Right ventricle myocardium inferior (tissue), 1 donor: Measurements from ENCODE around the gene FGGY. TPM values are rescaled to one million over a fixed set of nuclear protein-coding genes. Genes with fewer than 3 reads are reported as not detected.
"Not testable (repeated sequence)": the region's sequence is repeated elsewhere in the genome, so short reads cannot be mapped to it uniquely, and the experiment has no call there.

Source experiments
- ATAC-seq: fragments of 200-7000 bp; cut with Tn5 transposase; one replicate; pipeline ENCODE4 v1.9.1; 2020; ENCODE audit warnings: mild to moderate bottlenecking, moderate library complexity
- DNase-seq: peaks from one replicate; pipeline ENCODE4 v3.0.0; 2021; ENCODE audit errors: missing footprints
- intact Hi-C: fragments of 100-400 bp; cut with DNase I; formaldehyde crosslinking; loops from one replicate; pipeline ENCODE4 v1.11.0; 2022
- total RNA-seq: library from RNA; stranded (reverse); fragmentation: NEBNext Ultra II Directional; extraction: Animal tissue kit (Norgen Biotek cat#: 25700); gene quantifications from one replicate; pipeline ENCODE4 v1.2.1, GENCODE V29; 2021
- donor health status: DM: no; HTN: yes; CAD: no; lungs with severe emphysema.

FGGY gene
- total RNA-seq, 1 donor from 2014 or later: 28.5 TPM

DNA sequence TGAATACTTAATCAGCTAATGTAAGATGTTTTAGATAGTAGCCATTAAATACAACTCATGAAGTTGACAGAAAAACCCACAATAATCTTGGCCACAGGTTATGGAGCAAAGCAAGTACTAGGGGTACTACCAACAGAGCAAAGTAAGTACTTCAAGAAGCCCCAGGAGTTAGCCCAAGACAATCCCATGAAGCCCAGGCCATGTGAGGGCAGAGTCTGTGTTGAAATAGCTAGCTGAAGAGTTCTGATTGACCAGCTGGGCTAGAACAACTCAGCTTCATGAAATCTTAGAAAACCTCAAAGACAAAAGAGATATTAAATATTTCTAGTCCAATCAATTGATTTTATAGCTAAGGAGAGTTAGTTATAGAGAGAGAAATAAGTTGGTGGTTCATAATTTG is 304.9 kb downstream of the FGGY start:
- no peak for ATAC-seq
- intact Hi-C loops: no loop called here
- DNase-seq: no peak

DNA sequence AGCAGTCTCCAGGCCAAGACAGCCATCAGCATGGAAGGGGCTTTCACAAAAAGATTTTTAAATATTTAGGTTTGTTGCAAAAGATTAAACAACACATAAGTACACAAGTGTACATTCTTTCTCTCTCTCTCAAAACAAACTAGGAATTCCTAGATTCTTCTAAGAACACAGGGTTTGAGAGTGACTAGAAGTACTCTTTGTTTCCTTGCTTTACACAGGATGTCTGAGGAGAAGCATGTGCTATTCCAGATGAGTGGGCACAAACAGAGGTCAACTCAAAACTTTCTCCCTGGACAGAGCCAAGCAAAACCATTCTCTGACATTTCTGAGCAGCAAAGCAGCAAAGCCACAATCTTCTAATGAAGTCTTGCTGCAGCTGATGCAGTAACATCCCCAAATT is 307.3 kb downstream of the FGGY start:
- DNase-seq: no peak
- ATAC-seq: no peak
- intact Hi-C loops: no loop called here

DNA sequence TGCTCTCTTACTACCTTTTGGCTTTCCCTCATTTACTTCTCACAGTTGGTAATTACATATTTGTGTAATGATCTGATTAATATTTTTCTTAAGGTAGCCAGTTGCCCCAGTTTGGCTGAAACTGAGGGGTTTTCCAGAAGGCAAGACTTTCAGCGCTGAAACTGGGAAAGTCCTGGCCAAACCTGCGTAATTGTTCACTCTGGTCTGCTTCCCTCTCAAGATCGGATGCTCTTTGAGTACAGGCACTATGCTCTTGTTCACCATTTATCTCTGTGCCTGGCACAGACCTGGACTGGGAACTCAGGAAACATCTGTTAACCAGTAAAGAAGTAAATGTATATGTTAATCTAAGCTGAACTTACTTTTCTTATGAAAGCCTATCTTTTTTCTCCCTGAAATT is 308.3 kb downstream of the FGGY start:
- DNase-seq (no peak), ATAC-seq (no peak)
- intact Hi-C loops: no loop called here

DNA sequence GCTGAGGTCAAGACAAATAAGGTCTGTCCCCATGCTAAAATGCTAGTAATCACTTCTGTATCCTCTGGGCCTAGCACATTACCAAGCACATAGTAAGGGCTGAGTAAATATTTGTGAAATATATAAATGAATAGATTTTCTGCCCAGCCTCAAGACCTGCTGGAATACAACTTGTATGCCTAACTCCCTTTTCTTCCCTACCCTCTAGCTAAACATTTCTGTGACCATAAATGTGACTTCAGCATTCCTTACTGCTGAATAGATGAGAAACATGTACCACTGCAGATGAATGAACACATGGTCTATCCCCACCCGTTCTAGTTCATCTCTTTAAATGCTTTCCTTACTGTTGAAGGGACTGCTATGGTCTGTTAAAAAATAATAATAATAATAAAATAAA is 308.9 kb downstream of the FGGY start:
- ATAC-seq (no peak), DNase-seq (no peak)
- intact Hi-C loops: no loop called here

DNA sequence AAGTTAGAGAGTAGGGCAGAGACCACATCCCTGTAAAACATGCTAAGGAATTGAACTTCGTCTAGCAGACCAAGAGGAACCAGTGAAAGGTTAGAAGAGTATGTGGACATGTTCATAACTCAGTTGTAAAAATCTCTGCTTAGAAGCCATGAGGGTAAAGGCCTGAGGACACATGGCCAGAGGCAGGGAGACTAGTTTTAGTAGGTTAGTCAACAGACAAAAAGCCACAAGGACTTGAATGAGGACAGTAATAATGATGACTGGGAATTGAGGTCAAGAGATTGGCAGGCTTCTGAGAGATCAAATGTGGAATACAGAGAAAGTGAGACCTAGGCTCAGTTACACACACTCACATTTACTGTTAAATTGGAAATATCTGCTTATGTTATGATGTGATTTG is 312.4 kb downstream of the FGGY start:
- ATAC-seq: no peak
- intact Hi-C loops: no loop called here
- DNase-seq: no peak

DNA sequence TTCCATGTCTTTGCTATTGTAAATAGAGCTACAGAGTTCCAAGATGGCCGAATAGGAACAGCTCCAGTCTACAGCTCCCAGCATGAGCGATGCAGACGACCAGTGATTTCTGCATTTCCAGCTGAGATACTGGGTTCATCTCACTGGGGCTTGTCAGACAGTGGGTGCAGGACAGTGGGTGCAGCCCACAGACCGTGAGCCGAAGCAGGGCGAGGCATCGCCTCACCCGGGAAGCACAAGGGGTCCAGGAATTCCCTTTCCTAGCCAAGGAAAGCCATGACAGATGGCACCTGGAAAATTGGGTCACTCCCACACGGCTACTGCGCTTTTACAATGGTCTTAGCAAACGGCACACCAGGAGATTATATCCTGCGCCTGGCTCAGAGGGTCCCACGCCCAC is 313.6 kb downstream of the FGGY start:
- ATAC-seq, DNase-seq, intact Hi-C loops: not testable (repeated sequence)

DNA sequence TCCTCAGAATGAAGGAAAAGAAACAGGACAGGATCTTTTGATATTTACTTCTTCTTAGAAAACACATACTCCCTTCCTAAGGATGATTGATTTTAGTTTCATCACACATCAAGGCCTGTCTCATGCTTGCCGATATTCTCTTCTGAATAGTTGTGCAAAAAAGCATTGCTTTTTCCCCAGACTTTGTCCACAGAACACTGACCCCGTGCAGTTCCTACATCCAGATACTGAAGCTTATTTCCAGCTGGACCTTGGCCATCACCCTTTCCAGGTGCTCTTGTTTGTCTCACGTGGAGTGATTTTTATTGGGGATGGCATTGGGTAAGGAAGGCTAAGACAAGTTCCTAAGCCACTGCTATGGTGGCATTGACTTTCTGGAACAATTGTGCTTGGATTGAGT is 320.5 kb downstream of the FGGY start:
- intact Hi-C loops: no loop called here
- no peak for ATAC-seq
- DNase-seq: no peak

DNA sequence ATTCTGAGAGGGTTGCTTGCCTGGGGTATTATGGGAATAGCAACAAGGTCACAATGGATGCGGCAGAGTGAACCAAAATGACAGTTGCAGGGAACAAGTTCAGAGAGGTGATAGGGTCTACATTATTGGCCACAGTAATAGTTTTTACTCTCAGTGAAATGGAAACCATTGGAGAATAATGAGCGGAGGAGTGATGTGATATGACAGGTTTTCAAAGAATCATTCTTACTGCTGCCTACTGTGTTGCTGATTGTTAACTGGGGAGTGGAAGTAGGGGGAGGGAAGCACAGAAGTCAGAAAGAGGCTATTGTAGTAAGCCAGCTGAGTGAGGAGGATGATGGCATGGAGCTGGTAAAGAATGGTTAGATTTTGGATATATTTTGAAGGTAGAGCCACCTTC is 322.7 kb downstream of the FGGY start:
- ATAC-seq: no peak
- no peak for DNase-seq
- intact Hi-C loops: no loop called here

DNA sequence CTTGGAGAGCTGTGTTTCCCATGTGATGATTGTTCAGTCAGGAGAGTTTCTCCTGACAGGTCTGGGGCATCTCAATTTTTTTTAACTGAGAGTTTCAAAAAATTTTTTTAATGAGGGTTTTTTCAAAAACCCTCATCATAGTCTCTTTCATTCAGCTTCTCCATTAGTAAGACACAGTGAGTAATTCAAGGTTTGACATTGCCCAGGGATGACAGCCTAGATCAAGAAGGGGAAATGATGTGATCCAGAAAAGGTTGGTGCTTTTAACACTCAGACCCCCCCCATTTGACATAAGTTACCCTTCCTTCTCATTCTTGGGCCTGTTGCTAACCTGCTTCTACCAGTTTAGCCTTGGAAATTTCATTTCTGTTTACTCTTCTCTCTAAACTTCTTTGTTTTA is 328.5 kb downstream of the FGGY start:
- intact Hi-C loops: no loop called here
- DNase-seq (no peak), ATAC-seq (no peak)

DNA sequence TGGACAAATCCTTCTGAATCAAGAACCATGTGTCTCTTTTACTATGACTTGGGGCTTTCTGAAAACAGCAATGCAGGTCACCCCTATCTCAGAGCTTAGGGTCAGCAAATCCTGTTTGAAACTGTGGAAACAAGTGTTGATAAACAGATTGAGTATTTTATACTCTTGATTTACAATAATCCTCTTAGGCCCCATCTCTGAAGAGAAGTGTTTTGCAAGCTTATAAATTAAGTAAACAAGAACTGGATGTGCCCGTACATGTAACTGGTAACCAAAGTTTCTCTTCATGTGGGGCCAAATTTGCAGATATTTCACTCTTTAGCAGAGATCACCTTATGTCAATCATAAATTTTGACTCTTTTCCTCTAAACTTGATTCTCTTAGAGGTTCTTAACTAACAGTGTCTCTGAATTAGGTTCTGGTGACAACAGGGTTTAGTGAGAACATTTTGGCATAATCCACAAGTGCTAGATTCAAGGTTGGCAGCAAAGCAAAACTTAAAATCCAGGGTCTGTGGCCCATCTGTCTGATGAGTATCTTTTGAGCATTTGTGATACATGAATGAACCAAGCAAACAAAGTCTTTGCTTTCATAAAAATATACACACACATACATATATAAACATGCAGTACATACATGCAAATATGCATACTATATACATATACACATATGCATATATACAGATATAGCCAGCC is 334.8 kb downstream of the FGGY start:
- intact Hi-C loops: no loop called here
- ATAC-seq: no peak
- no peak for DNase-seq

DNA sequence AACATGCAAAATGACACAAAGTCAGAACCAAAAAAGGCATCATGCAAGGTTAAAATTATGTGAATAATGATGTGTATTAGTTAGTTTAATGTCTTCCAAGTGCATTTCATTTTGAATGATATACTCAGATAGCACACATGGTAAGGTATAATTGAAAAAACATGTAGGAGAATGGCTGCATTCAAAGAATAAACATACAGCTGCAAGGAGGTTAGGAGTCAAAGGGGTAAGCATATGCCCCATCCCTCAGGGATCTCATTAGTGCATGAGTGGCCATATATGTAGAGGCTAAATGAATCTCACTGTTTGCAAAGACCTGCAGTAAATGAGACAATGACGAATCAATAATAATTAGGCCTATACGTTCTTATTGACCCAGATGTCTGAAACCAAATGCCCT is 338.2 kb downstream of the FGGY start:
- intact Hi-C loops: no loop called here
- DNase-seq (no peak), ATAC-seq (no peak)

DNA sequence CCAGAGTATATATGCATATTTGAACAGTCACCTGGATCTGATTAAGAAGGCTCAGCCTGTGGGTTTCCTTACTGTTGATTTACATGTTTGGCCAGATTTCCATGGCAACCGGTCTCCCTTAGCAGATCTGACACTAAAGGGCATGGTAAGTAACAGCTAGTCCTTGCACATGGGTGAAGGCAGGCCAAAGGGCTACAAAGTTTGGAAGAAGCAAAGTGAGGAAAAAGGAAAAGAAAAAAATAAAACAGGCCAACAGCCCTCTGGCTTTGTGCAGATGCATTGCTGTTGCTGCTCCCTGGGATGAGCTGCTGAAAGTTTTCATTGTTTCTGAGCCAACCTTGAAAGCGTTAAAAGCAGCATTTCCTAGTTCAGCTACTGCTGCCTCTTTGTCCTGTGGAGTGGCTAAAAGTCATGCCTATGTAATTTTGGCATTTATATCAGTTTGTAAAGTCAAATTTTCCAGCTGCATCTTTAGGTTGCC is 341.4 kb downstream of the FGGY start:
- DNase-seq: no peak

DNA sequence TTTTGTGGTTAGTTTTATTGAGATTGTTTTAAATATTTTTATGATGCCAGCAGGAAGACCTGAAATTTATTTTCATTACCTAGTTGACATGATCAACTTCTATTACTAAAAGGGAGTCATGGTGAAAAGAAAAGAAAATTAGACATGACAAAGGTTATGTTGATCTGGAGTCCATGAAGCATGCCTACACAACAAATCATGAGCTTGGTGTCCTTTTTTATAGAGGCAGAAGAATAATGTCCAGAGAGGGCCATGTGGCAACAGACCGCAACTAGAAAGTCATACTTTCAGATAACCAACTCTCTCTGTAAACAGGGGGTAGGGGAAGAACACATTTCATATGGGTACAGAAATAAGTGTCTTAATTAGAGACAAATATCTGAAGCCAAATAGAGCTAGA is 342.4 kb downstream of the FGGY start:
- intact Hi-C loops: no loop called here
- DNase-seq: no peak
- no peak for ATAC-seq

More for the DNA sequence above, 341.4 kb downstream of the FGGY start:
- peak; percentile 75 for ATAC-seq
- intact Hi-C loops: no loop called here

DNA sequence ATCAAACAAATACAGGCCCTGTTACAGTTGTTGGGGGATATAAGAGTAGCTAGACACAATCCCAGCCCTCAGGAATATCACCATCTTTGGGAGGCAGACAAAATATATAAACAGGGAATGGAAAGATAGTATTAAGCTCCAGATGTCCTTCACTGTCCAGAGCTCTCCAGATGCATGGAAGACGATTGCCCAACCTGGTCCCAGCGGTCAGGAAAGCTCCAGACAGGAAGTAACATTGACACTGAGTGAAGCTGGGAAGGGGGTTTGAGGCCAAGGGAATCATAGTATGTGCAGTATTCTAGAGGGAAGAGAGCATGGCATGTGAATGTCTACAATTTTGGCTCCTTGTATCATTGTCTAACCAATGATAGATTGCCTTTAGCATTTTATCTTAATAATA is 344.0 kb downstream of the FGGY start:
- peak; percentile 67 for DNase-seq
- intact Hi-C loops: no loop called here
- peak; percentile 83 for ATAC-seq

DNA sequence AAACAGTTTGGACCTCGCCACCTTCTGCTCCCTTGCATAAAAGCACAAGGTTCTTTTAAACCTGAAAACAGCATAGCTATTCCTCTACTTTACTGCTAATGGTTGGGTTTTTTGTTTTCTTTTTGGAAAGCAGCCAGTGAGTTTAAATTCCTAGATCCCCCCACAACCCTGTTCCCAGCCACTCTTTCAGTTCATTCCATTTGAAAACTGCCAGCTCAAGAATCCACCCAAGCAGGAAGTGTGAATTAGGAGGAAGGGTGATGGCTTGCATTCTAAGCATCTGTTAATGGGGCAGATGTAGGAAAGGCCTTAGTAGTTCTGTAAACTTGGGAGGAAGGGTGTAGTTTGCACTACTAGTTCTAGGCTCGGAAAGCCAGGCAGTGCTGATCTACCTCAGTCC is 344.9 kb downstream of the FGGY start:
- ATAC-seq (no peak), DNase-seq (no peak)
- intact Hi-C loops: no loop called here

DNA sequence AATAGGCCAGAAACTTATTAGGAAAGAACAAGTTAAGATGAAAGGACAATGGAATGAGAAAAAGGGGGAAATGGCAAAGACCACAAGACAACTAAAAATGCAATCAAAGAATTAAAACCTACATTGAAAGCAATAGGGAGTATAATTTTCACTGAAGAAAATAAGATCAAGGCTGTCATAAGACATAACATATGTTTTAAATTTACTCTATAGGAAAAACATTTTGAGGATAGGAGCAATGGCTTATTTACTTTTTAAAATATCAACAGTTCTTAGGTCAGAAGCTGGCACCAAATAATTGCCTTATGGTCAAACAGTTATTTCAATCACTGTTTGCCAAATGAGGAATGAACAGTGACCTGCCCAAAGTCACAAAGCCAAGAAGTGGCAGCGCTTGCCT is 346.6 kb downstream of the FGGY start:
- intact Hi-C loops: no loop called here

DNA sequence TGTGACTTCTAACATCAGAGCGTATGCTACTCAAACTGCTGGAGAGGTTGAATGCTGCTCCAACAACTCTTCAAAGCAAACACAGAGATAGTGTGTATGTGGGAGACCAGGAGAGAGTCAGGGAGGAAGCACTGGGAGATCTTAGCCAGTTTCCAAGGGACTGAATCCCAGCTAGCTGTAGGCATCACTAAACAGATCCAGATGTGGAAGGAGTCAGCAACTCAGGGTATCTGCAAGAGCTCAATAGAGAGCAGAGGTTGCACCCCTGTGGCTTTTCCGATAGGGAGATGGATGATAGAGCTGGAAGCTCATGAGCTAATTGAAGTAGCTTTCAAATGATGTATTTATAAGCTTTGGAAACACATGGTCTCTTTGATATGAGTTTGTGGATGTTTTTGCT is 349.0 kb downstream of the FGGY start:
- intact Hi-C loops: no loop called here
- no peak for DNase-seq
- ATAC-seq: peak; percentile 73

More for the DNA sequence above, 346.6 kb downstream of the FGGY start:
- DNase-seq (no peak), ATAC-seq (no peak)

DNA sequence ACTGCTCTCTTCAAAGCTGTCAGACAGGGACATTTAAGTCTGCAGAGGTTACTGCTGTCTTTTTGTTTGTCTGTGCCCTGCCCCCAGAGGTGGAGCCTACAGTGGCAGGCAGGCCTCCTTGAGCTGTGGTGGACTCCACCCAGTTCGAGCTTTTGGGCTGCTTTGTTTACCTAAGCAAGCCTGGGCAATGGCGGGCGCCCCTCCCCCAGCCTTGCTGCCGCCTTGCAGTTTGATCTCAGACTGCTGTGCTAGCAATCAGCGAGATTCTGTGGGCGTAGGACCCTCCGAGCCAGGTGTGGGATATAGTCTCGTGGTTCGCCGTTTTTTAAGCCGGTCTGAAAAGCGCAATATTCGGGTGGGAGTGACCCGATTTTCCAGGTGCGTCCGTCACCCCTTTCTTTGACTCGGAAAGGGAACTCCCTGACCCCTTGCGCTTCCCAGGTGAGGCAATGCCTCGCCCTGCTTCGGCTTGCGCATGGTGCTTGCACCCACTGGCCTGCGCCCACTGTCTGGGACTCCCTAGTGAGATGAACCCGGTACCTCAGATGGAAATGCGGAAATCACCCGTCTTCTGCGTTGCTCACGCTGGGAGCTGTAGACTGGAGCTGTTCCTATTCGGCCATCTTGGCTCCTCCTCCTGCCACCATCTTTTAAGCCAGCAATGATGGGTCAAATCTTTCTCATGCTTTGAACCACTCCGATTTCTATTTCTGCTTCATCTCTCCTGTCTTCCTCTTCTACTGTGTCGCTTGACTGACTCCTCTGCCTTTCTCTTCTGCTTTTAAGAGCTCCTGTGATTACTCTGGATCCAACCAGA is 356.5 kb downstream of the FGGY start:
- DNase-seq, intact Hi-C loops, ATAC-seq: not testable (repeated sequence)

DNA sequence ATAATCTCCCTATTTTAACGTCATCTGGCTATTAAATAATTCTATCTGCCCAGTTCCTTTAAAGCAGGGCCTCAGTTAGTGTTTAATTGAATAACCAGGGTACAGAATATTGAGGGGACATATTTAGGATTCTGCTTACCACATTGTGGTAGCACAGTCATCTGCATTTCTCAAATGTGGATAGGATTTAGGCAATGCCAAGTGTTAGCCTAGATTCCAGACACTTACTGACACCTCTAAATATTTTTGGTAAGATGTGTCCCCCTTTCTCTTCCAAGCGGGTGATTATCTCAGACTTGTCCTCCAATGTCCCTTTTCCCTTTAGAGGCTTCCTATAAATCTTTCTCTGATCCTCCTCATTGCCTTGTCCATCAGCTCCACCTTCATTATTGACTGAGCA is 357.1 kb downstream of the FGGY start:
- ATAC-seq (no peak), DNase-seq (no peak)
- intact Hi-C loops: no loop called here

DNA sequence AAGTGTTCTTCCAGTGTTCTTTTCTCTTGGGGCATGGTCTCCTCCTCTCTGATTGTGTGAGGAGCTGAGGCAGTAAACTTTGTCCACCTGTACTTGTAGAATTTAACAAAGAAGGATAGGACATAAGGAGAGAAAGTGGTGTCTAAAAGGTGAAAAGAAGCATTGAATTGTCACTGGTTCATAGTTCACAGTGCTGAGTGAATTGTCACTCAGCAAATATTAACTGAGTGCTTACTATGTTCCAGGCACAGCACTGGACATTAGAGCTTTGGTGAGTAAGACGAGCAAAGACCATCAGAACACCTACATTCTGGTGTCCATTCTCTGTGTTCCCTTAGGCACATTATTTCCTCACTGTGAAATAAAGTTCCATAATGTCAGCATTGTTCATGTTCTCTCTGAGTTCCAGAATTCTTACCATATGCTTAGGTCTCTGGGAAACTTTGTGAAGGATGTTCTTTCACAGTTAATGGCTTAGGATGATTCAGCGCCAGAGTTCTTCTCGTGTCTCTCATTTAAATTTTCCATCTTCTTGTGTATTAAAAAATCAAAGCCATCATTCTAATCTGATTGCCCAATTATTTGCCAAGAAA is 361.1 kb downstream of the FGGY start:
- intact Hi-C loops: no loop called here
- no peak for ATAC-seq
- DNase-seq: no peak
